ENCODE data around the gene SARDH.

Gene SARDH

GRCh38 chr9:133667759-133668450 lies 70.2 kb downstream of the SARDH start:
- H3K4me2 ChIP-seq (ENCODE audit: insufficient read depth, low read length), result no peak overlapping the region
- no peaks in the 10 kb centered on the region for H3K9me3 ChIP-seq (ENCODE audit: insufficient read depth, low read length, severe bottlenecking)
- ATAC-seq (ENCODE audit: insufficient read depth, low read depth) (no peak), DNase-seq (no peak)
- no peak overlapping the region for H2AFZ ChIP-seq (ENCODE audit: low read depth, low read length)
- no peaks in the 10 kb centered on the region for H3K27me3 ChIP-seq (ENCODE audit: insufficient read depth, low read length, poor library complexity)
- H3K27ac ChIP-seq (ENCODE audit: low read length), result no peak overlapping the region
- H3K36me3 ChIP-seq (ENCODE audit: insufficient read depth, low read length), result no peaks in the 10 kb centered on the region
- H4K20me1 ChIP-seq (ENCODE audit: insufficient read depth, low read length), result no peaks in the 10 kb centered on the region
- no peaks in the 10 kb centered on the region for H3K4me1 ChIP-seq (ENCODE audit: insufficient read depth, low read length)
- H3K4me3 ChIP-seq (ENCODE audit: low read depth in 1 of 2, low read length in 2 of 2), result no peak overlapping the region
- no peak overlapping the region for H3K9ac ChIP-seq (ENCODE audit: low read depth, low read length)
- TF ChIP-seq CTCF (IDR thresholded peaks at IDR 0.05; ENCODE audit: borderline replicate concordance, extremely low read depth, low read length, poor library complexity, severe bottlenecking) (no peak), EZH2 (IDR thresholded peaks at IDR 0.05; ENCODE audit: borderline replicate concordance, low read depth, low read length, severe bottlenecking) (no peak)
- H3K79me2 ChIP-seq (ENCODE audit: insufficient read depth, low read length), result no peaks in the 10 kb centered on the region

GRCh38 chr9:133666845-133667244 lies 71.3 kb downstream of the SARDH start:
- Histone ChIP-seq H3K27me3 (ENCODE audit: insufficient read depth, low read length, poor library complexity) (no peaks in the 10 kb centered on the region), H2AFZ (ENCODE audit: low read depth, low read length) (no peak overlapping the region), H3K9me3 (ENCODE audit: insufficient read depth, low read length, severe bottlenecking) (no peaks in the 10 kb centered on the region), H4K20me1 (ENCODE audit: insufficient read depth, low read length) (no peaks in the 10 kb centered on the region), H3K4me1 (ENCODE audit: insufficient read depth, low read length) (no peaks in the 10 kb centered on the region), H3K9ac (ENCODE audit: low read depth, low read length) (no peak overlapping the region), H3K4me3 (ENCODE audit: low read depth in 1 of 2, low read length in 2 of 2) (no peak overlapping the region), H3K79me2 (ENCODE audit: insufficient read depth, low read length) (no peaks in the 10 kb centered on the region), H3K4me2 (ENCODE audit: insufficient read depth, low read length) (no peak overlapping the region), H3K27ac (ENCODE audit: low read length) (no peak overlapping the region), H3K36me3 (ENCODE audit: insufficient read depth, low read length) (no peaks in the 10 kb centered on the region)
- no peak for ATAC-seq (ENCODE audit: insufficient read depth, low read depth)
- no peak for DNase-seq
- TF ChIP-seq EZH2 (IDR thresholded peaks at IDR 0.05; ENCODE audit: borderline replicate concordance, low read depth, low read length, severe bottlenecking) (no peak), CTCF (IDR thresholded peaks at IDR 0.05; ENCODE audit: borderline replicate concordance, extremely low read depth, low read length, poor library complexity, severe bottlenecking) (no peak)

DNA sequence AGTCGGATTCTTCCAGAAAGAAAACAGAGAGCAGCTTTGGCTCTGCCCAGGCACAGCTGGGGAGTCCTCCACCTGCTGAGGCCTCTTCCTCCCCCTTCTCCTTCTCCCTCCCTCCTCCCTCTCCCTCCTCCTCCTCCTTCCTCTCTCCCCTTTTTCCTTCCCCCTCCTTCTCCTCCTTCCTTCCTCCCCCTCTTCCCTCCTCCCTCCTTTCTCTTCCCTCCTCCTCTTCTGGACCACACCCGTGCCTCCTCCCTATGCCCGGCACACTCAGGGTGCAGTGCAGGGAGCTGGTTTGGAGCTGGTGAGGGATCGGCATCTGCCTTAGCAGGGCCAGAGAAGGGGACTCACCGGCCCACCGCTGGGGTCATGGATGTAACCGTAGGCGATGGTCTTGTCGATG lies 71.8 kb downstream of the SARDH start:
- Histone ChIP-seq H4K20me1 (ENCODE audit: insufficient read depth, low read length) (no peaks in the 10 kb centered on the region), H2AFZ (ENCODE audit: low read depth, low read length) (no peak overlapping the region), H3K27me3 (ENCODE audit: insufficient read depth, low read length, poor library complexity) (no peaks in the 10 kb centered on the region), H3K4me2 (ENCODE audit: insufficient read depth, low read length) (no peak overlapping the region), H3K79me2 (ENCODE audit: insufficient read depth, low read length) (no peaks in the 10 kb centered on the region), H3K9ac (ENCODE audit: low read depth, low read length) (no peak overlapping the region), H3K4me1 (ENCODE audit: insufficient read depth, low read length) (no peaks in the 10 kb centered on the region), H3K36me3 (ENCODE audit: insufficient read depth, low read length) (no peaks in the 10 kb centered on the region), H3K4me3 (ENCODE audit: low read depth in 1 of 2, low read length in 2 of 2) (no peak overlapping the region), H3K9me3 (ENCODE audit: insufficient read depth, low read length, severe bottlenecking) (no peaks in the 10 kb centered on the region), H3K27ac (ENCODE audit: low read length) (no peak overlapping the region)
- TF ChIP-seq CTCF (IDR thresholded peaks at IDR 0.05; ENCODE audit: borderline replicate concordance, extremely low read depth, low read length, poor library complexity, severe bottlenecking) (no peak), EZH2 (IDR thresholded peaks at IDR 0.05; ENCODE audit: borderline replicate concordance, low read depth, low read length, severe bottlenecking) (no peak)
- DNase-seq, result no peak
- ATAC-seq (ENCODE audit: insufficient read depth, low read depth), result no peak
